Spleen (tissue), 7 donors: Measurements from ENCODE around the gene ELL3.

Experiments
- CTCF ChIP-seq, 11 experiments: fragments of 200-600 bp in 7 of 11; fragments of 450-650 bp in 4 of 11; sonication (generic) in 4 of 11; IDR thresholded peaks in 8 of 11; conservative IDR thresholded peaks in 3 of 11; 1 replicate in 7 of 11; 2 replicates in 4 of 11; pipeline versions ENCODE4 v1.4.0 to v1.8.0; 2016 to 2021; ENCODE audit warnings: antibody characterized with exemption in 11 of 11, inconsistent platforms in 4 of 11, mild to moderate bottlenecking in 1 of 11
- POLR2A ChIP-seq, 3 donors: fragments of 450-650 bp; IDR thresholded peaks; one replicate each; pipeline ENCODE4 v1.5.1; 2017; ENCODE audit warnings: antibody characterized with exemption in 3 of 3, mild to moderate bottlenecking in 1 of 3
- POLR2AphosphoS5 ChIP-seq, 3 donors: sonication (generic); formaldehyde crosslinking; IDR thresholded peaks; one replicate each; pipeline ENCODE4 v1.5.1; 2017; ENCODE audit warnings: antibody characterized with exemption in 3 of 3
- donor health status: DM: no; HTN: no; CAD: no; lungs with moderate emphysema.
- donor health status: DM: no; HTN: no; CAD: no.
- donor health status: DM: no; HTN: no; CAD: no.

- no peak for TF ChIP-seq POLR2A (IDR thresholded peaks at IDR 0.05)
- no peak for TF ChIP-seq CTCF (IDR thresholded peaks at IDR 0.05 in 8 of 11, conservative IDR thresholded peaks at IDR 0.05 in 3 of 11)
- no peak for TF ChIP-seq POLR2AphosphoS5 (IDR thresholded peaks at IDR 0.05)
Observed at GRCh38 chr15:43826029-43826507, 49.3 kb upstream of the ELL3 start.
